DND-41 (cell line): ENCODE measurements around the gene ITGAV.

Source experiments
- ATAC-seq: fragments of 200-7000 bp; cut with Tn5 transposase; 3 replicates; pipeline ENCODE4 v1.9.1; 2021; ENCODE audit warnings: low read depth; ENCODE audit not compliant: insufficient read depth
- DNase-seq: peaks from one replicate; pipeline ENCODE4 v3.0.0-alpha.2; 2020
- H2AFZ ChIP-seq: 2 replicates; pipeline ENCODE4 v1.6.0; 2012; ENCODE audit warnings: low read depth, low read length
- H3K27ac ChIP-seq: 2 replicates; pipeline ENCODE4 v1.5.1; 2012; ENCODE audit warnings: low read length, inconsistent platforms
- H3K27me3 ChIP-seq: fragments of 200-600 bp; sonication (generic); 2 replicates; pipeline ENCODE4 v1.6.0; 2012; ENCODE audit warnings: low read length, mild to moderate bottlenecking, inconsistent platforms; ENCODE audit not compliant: insufficient read depth, poor library complexity
- H3K36me3 ChIP-seq: 2 replicates; pipeline ENCODE4 v1.5.1; 2012; ENCODE audit warnings: low read length, inconsistent platforms; ENCODE audit not compliant: insufficient read depth
- H3K4me1 ChIP-seq: 2 replicates; pipeline ENCODE4 v1.5.1; 2012; ENCODE audit warnings: mild to moderate bottlenecking, low read length; ENCODE audit not compliant: insufficient read depth
- H3K4me2 ChIP-seq: 2 replicates; pipeline ENCODE4 v1.6.0; 2012; ENCODE audit warnings: mild to moderate bottlenecking, moderate library complexity, low read length, inconsistent platforms; ENCODE audit not compliant: insufficient read depth
- H3K4me3 ChIP-seq, 2 experiments: fragments of 200-600 bp in 1 of 2; shearing (Covaris generic) in 1 of 2; 2 replicates each; pipeline ENCODE4 v1.5.1; 2012 to 2016; ENCODE audit warnings: inconsistent platforms in 2 of 2, low read length in 2 of 2, mild to moderate bottlenecking in 2 of 2, low read depth in 1 of 2, moderate library complexity in 1 of 2
- H3K79me2 ChIP-seq: 2 replicates; pipeline ENCODE4 v1.6.0; 2012; ENCODE audit warnings: low read length, inconsistent platforms; ENCODE audit not compliant: insufficient read depth
- H3K9ac ChIP-seq: 2 replicates; pipeline ENCODE4 v1.6.0; 2012; ENCODE audit warnings: low read depth, mild to moderate bottlenecking, inconsistent platforms, low read length, moderate library complexity
- H3K9me3 ChIP-seq: 2 replicates; pipeline ENCODE4 v1.5.1; 2012; ENCODE audit warnings: low read length, moderate library complexity, mild to moderate bottlenecking, inconsistent platforms; ENCODE audit not compliant: insufficient read depth, severe bottlenecking
- H4K20me1 ChIP-seq: 2 replicates; pipeline ENCODE4 v1.6.0; 2012; ENCODE audit warnings: low read length; ENCODE audit not compliant: insufficient read depth
- CTCF ChIP-seq: IDR thresholded peaks from 2 replicates; pipeline ENCODE4 v1.5.1; 2012; ENCODE audit warnings: borderline replicate concordance, low read length, moderate library complexity, mild to moderate bottlenecking; ENCODE audit not compliant: poor library complexity, severe bottlenecking; ENCODE audit errors: extremely low read depth
- EZH2 ChIP-seq: IDR thresholded peaks from 3 replicates; pipeline ENCODE4 v1.6.1; 2012; ENCODE audit warnings: borderline replicate concordance, low read depth, mild to moderate bottlenecking, moderate library complexity, low read length, inconsistent platforms; ENCODE audit not compliant: severe bottlenecking

The ITGAV gene

GRCh38 chr2:186688813-186689212 lies 99.0 kb downstream of the ITGAV start:
- ATAC-seq (no peak), DNase-seq (no peak)
- Histone ChIP-seq H2AFZ (no peak overlapping the region), H3K79me2 (no peaks in the 10 kb centered on the region), H3K9ac (no peak overlapping the region), H3K36me3 (no peaks in the 10 kb centered on the region), H3K4me2 (no peak overlapping the region), H3K27me3 (no peaks in the 10 kb centered on the region), H3K4me3 (no peak overlapping the region), H3K27ac (no peak overlapping the region), H3K9me3 (peaks cover 4% of the 10 kb centered on the region), H3K4me1 (peaks cover 6% of the 10 kb centered on the region), H4K20me1 (no peaks in the 10 kb centered on the region)
- no peak for TF ChIP-seq EZH2
- TF ChIP-seq CTCF: no peak

DNA sequence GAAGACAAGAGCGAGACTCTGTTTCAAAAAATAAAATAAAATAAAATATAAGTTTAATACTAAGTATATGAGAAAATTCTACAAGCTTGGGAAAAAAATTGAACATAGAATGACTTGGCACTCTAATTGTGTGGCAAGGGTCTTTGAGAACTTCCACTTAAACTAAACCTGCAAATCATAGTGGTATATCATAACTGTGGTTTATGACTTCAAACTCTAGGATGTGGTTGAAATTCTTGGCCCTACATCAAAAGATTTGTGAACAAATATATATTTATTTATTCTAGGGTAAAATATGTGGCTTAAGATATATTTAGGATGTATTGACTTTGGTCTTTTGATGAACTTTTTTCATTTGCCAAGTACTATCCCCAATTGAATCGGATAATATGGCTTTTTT lies 100.9 kb downstream of the ITGAV start:
- no peak overlapping the region for H3K4me2 ChIP-seq
- H3K27me3 ChIP-seq: no peaks in the 10 kb centered on the region
- TF ChIP-seq EZH2 (no peak), CTCF (no peak)
- no peak overlapping the region for H3K4me3 ChIP-seq
- ATAC-seq (no peak), DNase-seq (no peak)
- no peak overlapping the region for H3K9ac ChIP-seq
- peaks cover 4% of the 10 kb centered on the region for H3K9me3 ChIP-seq
- H3K79me2 ChIP-seq: no peaks in the 10 kb centered on the region
- no peak overlapping the region for H3K27ac ChIP-seq
- no peaks in the 10 kb centered on the region for H3K36me3 ChIP-seq
- H2AFZ ChIP-seq: no peak overlapping the region
- H3K4me1 ChIP-seq: peaks cover 21% of the 10 kb centered on the region
- H4K20me1 ChIP-seq: no peaks in the 10 kb centered on the region

DNA sequence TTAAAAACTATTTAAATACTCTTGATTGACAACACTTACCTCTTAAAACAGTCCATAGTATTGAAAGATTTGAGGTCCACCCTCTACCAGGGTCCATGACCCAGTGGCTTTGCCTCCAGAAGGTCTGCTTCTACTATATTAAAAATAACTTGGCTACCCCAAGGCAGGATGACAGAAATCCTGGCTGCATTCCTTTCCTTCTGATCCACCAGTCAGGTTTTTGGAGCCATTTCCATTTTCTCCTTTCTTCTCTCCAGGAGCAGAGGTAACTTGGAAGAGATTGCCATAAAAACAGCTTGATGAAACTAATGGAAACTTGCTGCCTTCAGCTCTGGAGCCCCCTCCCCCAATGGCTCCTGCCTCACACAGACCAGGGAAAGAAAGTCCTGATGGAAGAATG lies 101.4 kb downstream of the ITGAV start:
- no peaks in the 10 kb centered on the region for H3K79me2 ChIP-seq
- no peaks in the 10 kb centered on the region for H3K27me3 ChIP-seq
- H3K4me1 ChIP-seq: peaks cover 21% of the 10 kb centered on the region
- H2AFZ ChIP-seq: no peak overlapping the region
- no peak overlapping the region for H3K4me2 ChIP-seq
- no peak for TF ChIP-seq EZH2
- no peak for TF ChIP-seq CTCF
- H3K27ac ChIP-seq: no peak overlapping the region
- H3K9ac ChIP-seq: no peak overlapping the region
- DNase-seq (no peak), ATAC-seq (no peak)
- no peaks in the 10 kb centered on the region for H4K20me1 ChIP-seq
- no peak overlapping the region for H3K4me3 ChIP-seq
- H3K9me3 ChIP-seq: peaks cover 4% of the 10 kb centered on the region
- no peaks in the 10 kb centered on the region for H3K36me3 ChIP-seq

GRCh38 chr2:186691900-186692299 lies 102.0 kb downstream of the ITGAV start:
- Histone ChIP-seq H3K4me1 (peaks cover 21% of the 10 kb centered on the region), H3K4me3 (no peak overlapping the region), H2AFZ (no peak overlapping the region), H3K4me2 (no peak overlapping the region), H3K9ac (no peak overlapping the region), H3K27ac (no peak overlapping the region), H4K20me1 (no peaks in the 10 kb centered on the region), H3K36me3 (no peaks in the 10 kb centered on the region), H3K27me3 (no peaks in the 10 kb centered on the region), H3K9me3 (peaks cover 4% of the 10 kb centered on the region), H3K79me2 (no peaks in the 10 kb centered on the region)
- ATAC-seq: no peak
- no peak for DNase-seq
- no peak for TF ChIP-seq EZH2
- TF ChIP-seq CTCF: no peak
